ENCODE measurements around the gene LGR5. TPM values are rescaled to one million over a fixed set of nuclear protein-coding genes. Genes with fewer than 3 reads are reported as not detected.

The LGR5 gene
- total and polyA plus RNA-seq, 9 of the 15 experiments (the other 6 are each of a cell fraction or from before 2014, with no cell fraction given), result not detected

DNA sequence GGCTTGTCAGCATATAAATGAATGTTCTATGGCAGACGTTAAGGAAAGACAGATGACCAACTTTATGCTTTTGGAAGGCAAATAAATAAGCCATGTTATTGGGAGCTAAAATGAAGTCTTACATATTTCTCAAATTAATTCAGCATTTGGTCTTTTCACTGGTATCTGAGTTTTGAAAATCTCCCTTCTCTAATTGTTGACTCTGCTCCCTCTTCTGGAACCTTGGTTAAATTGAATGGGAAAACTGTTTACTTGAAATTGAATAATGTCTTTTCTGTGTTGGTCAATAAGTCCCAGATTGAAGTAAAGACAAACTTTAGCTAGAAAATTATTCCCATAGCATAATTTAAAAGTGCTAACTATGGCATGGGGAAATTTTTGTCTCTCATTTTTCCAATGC lies 38.7 kb downstream of the LGR5 start:
- Histone ChIP-seq H3K9ac (ENCODE audit: insufficient read depth in 1 of 2, low read depth in 2 of 2, low read length in 2 of 2) (no peak overlapping the region), H2AFZ (ENCODE audit: low read depth, low read length) (no peak overlapping the region), H3K9me1 (ENCODE audit: control insufficient read depth, insufficient read depth, low read length) (no peaks in the 10 kb centered on the region), H3K79me2 (ENCODE audit: control insufficient read depth, insufficient read depth, low read length) (no peaks in the 10 kb centered on the region), H4K20me1 (replicated peaks; ENCODE audit: control insufficient read depth, insufficient read depth, low read length) (no peaks in the 10 kb centered on the region), H3K27ac (ENCODE audit: extremely low read depth, low read depth, low read length) (no peak overlapping the region), H3K4me3 (no peak overlapping the region), H3K27me3 (ENCODE audit: control insufficient read depth in 2 of 2, insufficient read depth in 2 of 2, low read length in 2 of 2) (0 out of 5 replicates have a peak, but pooled peaks cover 0 to 2% of the 10 kb centered on the region in 2 experiments), H3K4me2 (ENCODE audit: insufficient read depth, low read length) (no peak overlapping the region), H3K9me3 (replicated peaks; ENCODE audit: control insufficient read depth, insufficient read depth, low read depth, low read length) (no peaks in the 10 kb centered on the region), H3K4me1 (replicated peaks in 1 of 2; ENCODE audit: control insufficient read depth in 2 of 2, insufficient read depth in 2 of 2, low read length in 2 of 2) (no peaks in the 10 kb centered on the region), H3K36me3 (ENCODE audit: control insufficient read depth, insufficient read depth, low read length) (no peaks in the 10 kb centered on the region)
- DNase-seq (ENCODE audit: extremely low read depth in 1 of 4, low spot score in 3 of 4) (no peak), FAIRE-seq (no peak), ATAC-seq (no peak)
- intact Hi-C loops (cut with micrococcal nuclease), result no loop called here
- no peak for TF ChIP-seq NCOA2 (IDR thresholded peaks at IDR 0.05; ENCODE audit: partially characterized antibody in 2 of 2)
- TF ChIP-seq RAD21 (CRISPR knock-in tag; conservative IDR thresholded peaks at IDR 0.05 in 1 of 2, IDR thresholded peaks at IDR 0.05 in 1 of 2), result peak in 1 of 2 experiments; percentile 9; a peak in 1 of 4 replicates
- in situ Hi-C loops (cut with MboI), result no loop called here
- 0% methylated on average over 1 of the region's 1 CpG for WGBS (ENCODE audit: insufficient coverage, low coverage, missing lambda C conversion rate)
- BruUV-seq (replicated peaks), result no TSS peak
- ChIA-PET POLR2A (no interaction called here), CTCF (ENCODE audit: low intra/inter-chr PET ratio) (no interaction called here)

GRCh38 chr12:71484272-71484905 lies 44.8 kb downstream of the LGR5 start:
- H3K9me3 ChIP-seq (replicated peaks; ENCODE audit: control insufficient read depth, insufficient read depth, low read depth, low read length), result no peaks in the 10 kb centered on the region
- in situ Hi-C loops (cut with MboI), result no loop called here
- H3K4me2 ChIP-seq (ENCODE audit: insufficient read depth, low read length), result no peak overlapping the region; the same call in 1 of the 2 replicates
- H3K36me3 ChIP-seq (ENCODE audit: control insufficient read depth, insufficient read depth, low read length), result no peaks in the 10 kb centered on the region
- H3K9ac ChIP-seq (ENCODE audit: insufficient read depth in 1 of 2, low read depth in 2 of 2, low read length in 2 of 2), result no peak overlapping the region
- FAIRE-seq, result no peak
- no peak overlapping the region for H3K4me3 ChIP-seq
- no peak for DNase-seq (ENCODE audit: extremely low read depth in 1 of 4, low spot score in 3 of 4)
- H2AFZ ChIP-seq (ENCODE audit: low read depth, low read length), result 0 out of 2 replicates have a peak overlapping the region, but pooled peaks have one; percentile 28
- no peaks in the 10 kb centered on the region for H3K9me1 ChIP-seq (ENCODE audit: control insufficient read depth, insufficient read depth, low read length)
- H4K20me1 ChIP-seq (replicated peaks; ENCODE audit: control insufficient read depth, insufficient read depth, low read length), result no peaks in the 10 kb centered on the region
- ATAC-seq, result no peak
- WGBS (ENCODE audit: insufficient coverage, low coverage, missing lambda C conversion rate), result 2% methylated on average over 8 of the region's 8 CpGs
- no TSS peak for BruUV-seq (replicated peaks)
- CTCF ChIA-PET (ENCODE audit: low intra/inter-chr PET ratio), result no interaction called here
- no peaks in the 10 kb centered on the region for H3K4me1 ChIP-seq (replicated peaks in 1 of 2; ENCODE audit: control insufficient read depth in 2 of 2, insufficient read depth in 2 of 2, low read length in 2 of 2)
- no peaks in the 10 kb centered on the region for H3K79me2 ChIP-seq (ENCODE audit: control insufficient read depth, insufficient read depth, low read length)
- intact Hi-C loops (cut with micrococcal nuclease), result no loop called here
- no peaks in the 10 kb centered on the region for H3K27me3 ChIP-seq (ENCODE audit: control insufficient read depth in 2 of 2, insufficient read depth in 2 of 2, low read length in 2 of 2)
- POLR2A ChIA-PET, result interaction anchor here (0.6 to 1.0 kb wide), 2 partner anchors 9 to 35 kb away, joined by 3 to 4 read pairs; no protein-coding TSS in a partner anchor
- no peak overlapping the region for H3K27ac ChIP-seq (ENCODE audit: extremely low read depth, low read depth, low read length)
- TF ChIP-seq ZNF212 (CRISPR knock-in tag; IDR thresholded peaks at IDR 0.05) (no peak), PHF21A (IDR thresholded peaks at IDR 0.05; ENCODE audit: borderline replicate concordance, low read depth) (no peak), TAF7 (tag; IDR thresholded peaks at IDR 0.05) (no peak), ZNF586 (CRISPR knock-in tag; conservative IDR thresholded peaks at IDR 0.05) (no peak), ZNF76 (CRISPR knock-in tag; IDR thresholded peaks at IDR 0.05; ENCODE audit: borderline replicate concordance) (no peak), ESRRA (IDR thresholded peaks at IDR 0.05; ENCODE audit: borderline replicate concordance, low read depth) (no peak), IFI16 (CRISPR knock-in tag; IDR thresholded peaks at IDR 0.05) (no peak), THRAP3 (IDR thresholded peaks at IDR 0.05; ENCODE audit: borderline replicate concordance) (no peak)
- TF ChIP-seq, protein P1, sequence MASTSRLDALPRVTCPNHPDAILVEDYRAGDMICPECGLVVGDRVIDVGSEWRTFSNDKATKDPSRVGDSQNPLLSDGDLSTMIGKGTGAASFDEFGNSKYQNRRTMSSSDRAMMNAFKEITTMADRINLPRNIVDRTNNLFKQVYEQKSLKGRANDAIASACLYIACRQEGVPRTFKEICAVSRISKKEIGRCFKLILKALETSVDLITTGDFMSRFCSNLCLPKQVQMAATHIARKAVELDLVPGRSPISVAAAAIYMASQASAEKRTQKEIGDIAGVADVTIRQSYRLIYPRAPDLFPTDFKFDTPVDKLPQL (IDR thresholded peaks at IDR 0.05; ENCODE audit: extremely low read depth, insufficient read length), result no peak
- TF ChIP-seq, protein P2, sequence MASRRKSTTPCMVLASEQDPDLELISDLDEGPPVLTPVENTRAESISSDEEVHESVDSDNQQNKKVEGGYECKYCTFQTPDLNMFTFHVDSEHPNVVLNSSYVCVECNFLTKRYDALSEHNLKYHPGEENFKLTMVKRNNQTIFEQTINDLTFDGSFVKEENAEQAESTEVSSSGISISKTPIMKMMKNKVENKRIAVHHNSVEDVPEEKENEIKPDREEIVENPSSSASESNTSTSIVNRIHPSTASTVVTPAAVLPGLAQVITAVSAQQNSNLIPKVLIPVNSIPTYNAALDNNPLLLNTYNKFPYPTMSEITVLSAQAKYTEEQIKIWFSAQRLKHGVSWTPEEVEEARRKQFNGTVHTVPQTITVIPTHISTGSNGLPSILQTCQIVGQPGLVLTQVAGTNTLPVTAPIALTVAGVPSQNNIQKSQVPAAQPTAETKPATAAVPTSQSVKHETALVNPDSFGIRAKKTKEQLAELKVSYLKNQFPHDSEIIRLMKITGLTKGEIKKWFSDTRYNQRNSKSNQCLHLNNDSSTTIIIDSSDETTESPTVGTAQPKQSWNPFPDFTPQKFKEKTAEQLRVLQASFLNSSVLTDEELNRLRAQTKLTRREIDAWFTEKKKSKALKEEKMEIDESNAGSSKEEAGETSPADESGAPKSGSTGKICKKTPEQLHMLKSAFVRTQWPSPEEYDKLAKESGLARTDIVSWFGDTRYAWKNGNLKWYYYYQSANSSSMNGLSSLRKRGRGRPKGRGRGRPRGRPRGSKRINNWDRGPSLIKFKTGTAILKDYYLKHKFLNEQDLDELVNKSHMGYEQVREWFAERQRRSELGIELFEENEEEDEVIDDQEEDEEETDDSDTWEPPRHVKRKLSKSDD (conservative IDR thresholded peaks at IDR 0.05; ENCODE audit: low read length), result no peak

Data from K562 (cell line).